PFSK-1 (cell line): ENCODE results near the gene C2orf81.

Experiments
- FOXP2 ChIP-seq: optimal IDR thresholded peaks from 2 replicates; pipeline ENCODE3; 2011; ENCODE audit warnings: borderline replicate concordance, control low read depth, inconsistent platforms; ENCODE audit not compliant: insufficient read depth; ENCODE audit errors: extremely low read length, extremely low read depth
- POLR2AphosphoS5 ChIP-seq: IDR thresholded peaks from 2 replicates; pipeline ENCODE4 v1.6.1; 2012; ENCODE audit warnings: low read depth, mild to moderate bottlenecking, control low read depth, low read length, moderate library complexity
- REST ChIP-seq, 2 experiments: IDR thresholded peaks; 2 replicates each; pipeline versions ENCODE4 v1.6.1 to v1.8.0; 2011 to 2012; ENCODE audit warnings: low read depth in 2 of 2, low read length in 2 of 2, control low read depth in 1 of 2, inconsistent platforms in 1 of 2, mild to moderate bottlenecking in 1 of 2, moderate library complexity in 1 of 2; ENCODE audit not compliant: insufficient read depth in 1 of 2
- SIN3A ChIP-seq: IDR thresholded peaks from 2 replicates; pipeline ENCODE4 v1.6.1; 2012; ENCODE audit warnings: mild to moderate bottlenecking, low read length, moderate library complexity, borderline replicate concordance; ENCODE audit not compliant: insufficient read depth
- TAF1 ChIP-seq: IDR thresholded peaks from 2 replicates; pipeline ENCODE4 v1.6.1; 2012; ENCODE audit warnings: low read length, control low read depth, borderline replicate concordance; ENCODE audit not compliant: insufficient read depth

C2orf81 gene

GRCh38 chr2:74423231-74424095, 2.0 kb upstream of the C2orf81 start:
- TF ChIP-seq POLR2AphosphoS5 (peak; percentile 49; the same call in 1 of the 2 replicates), REST (IDR thresholded peaks at IDR 0.05; ENCODE audit: insufficient read depth in 1 of 2, low read depth in 2 of 2, low read length in 2 of 2) (no peak)

DNA sequence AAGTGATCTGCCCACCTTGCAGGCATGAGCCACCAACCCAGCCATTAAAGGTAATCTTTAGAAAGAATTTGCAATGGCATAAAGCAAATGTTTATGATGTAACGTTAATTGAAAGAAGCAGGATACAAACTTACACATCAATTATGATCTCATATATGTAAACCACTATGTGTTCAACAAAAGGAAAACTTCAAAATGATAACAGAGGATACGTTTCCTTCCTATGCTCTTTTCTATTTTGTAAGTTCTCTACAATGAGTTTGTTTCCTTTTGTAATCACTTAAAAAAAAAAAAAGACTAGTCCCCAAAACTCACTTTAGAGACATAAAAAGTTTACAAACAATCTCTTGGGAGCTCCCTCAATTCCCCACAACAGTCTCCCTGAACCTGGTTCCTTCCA, 1.4 kb downstream of the C2orf81 start:
- TF ChIP-seq TAF1 (no peak), POLR2AphosphoS5 (no peak), SIN3A (no peak), FOXP2 (no peak), REST (IDR thresholded peaks at IDR 0.05; ENCODE audit: insufficient read depth in 1 of 2, low read depth in 2 of 2, low read length in 2 of 2) (no peak)

- TF ChIP-seq REST (IDR thresholded peaks at IDR 0.05; ENCODE audit: insufficient read depth in 1 of 2, low read depth in 2 of 2, low read length in 2 of 2): no peak
- no peak for TF ChIP-seq POLR2AphosphoS5
- TF ChIP-seq FOXP2: no peak
- no peak for TF ChIP-seq TAF1
- no peak for TF ChIP-seq SIN3A
Measured at GRCh38 chr2:74419345-74419744, 2.1 kb downstream of the C2orf81 start.

DNA sequence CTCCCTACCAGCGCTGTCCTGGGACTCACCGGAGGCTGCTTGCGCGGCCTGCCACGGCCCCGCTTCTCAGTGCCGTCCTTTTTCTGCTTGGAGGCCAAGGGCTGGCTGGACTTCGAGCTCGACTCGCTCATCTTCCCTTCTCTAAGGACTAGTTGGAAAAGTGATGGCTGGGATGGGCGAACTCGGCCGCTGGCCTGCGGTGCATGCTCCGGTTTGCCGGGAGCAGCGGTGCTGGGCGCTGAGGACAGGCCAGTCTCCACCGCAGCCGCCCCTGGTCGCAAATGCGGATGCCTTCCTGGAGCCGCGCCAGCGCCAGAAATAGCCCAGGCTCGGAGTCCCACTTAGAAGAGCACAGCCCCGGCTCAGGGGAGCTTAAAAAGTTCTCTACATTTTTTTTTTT, 3.1 kb downstream of the C2orf81 start:
- TF ChIP-seq TAF1 (no peak), REST (IDR thresholded peaks at IDR 0.05; ENCODE audit: insufficient read depth in 1 of 2, low read depth in 2 of 2, low read length in 2 of 2) (no peak), POLR2AphosphoS5 (no peak), FOXP2 (no peak), SIN3A (no peak)

- TF ChIP-seq SIN3A: no peak
- TF ChIP-seq FOXP2: no peak
- TF ChIP-seq REST (IDR thresholded peaks at IDR 0.05; ENCODE audit: insufficient read depth in 1 of 2, low read depth in 2 of 2, low read length in 2 of 2): no peak
- no peak for TF ChIP-seq TAF1
- TF ChIP-seq POLR2AphosphoS5: no peak
Measured at GRCh38 chr2:74417763-74418162, 3.7 kb downstream of the C2orf81 start.
